SK-N-SH (cell line): Measurements from ENCODE around the gene HSPG2. TPM values are rescaled to one million over a fixed set of nuclear protein-coding genes. Genes with fewer than 3 reads are reported as not detected.

Experiments used
- CTCF ChIA-PET: fragments of 300-600, 350-600 bp; formaldehyde crosslinking; extraction: SDS; loops from one replicate; lab custom pipeline; 2021; lab: Yijun Ruan, JAX
- POLR2A ChIA-PET: fragments of 350-600 bp; sonication (Branson Sonifier 250); formaldehyde crosslinking; extraction: SDS; loops from one replicate; lab custom pipeline; 2020; ENCODE audit warnings: antibody characterized with exemption, inconsistent platforms; lab: Yijun Ruan, JAX
- DNase-seq: peaks from one replicate; pipeline ENCODE4 v3.0.0; 2012
- H2AFZ ChIP-seq: fragments of 200-600 bp; sonication (generic); 2 replicates; pipeline ENCODE4 v1.8.1; 2016; ENCODE audit warnings: antibody characterized with exemption, mild to moderate bottlenecking, low read depth
- H3F3A ChIP-seq: fragments of 200-600 bp; sonication (generic); replicated peaks from 2 replicates; pipeline ENCODE3; 2016; ENCODE audit warnings: antibody characterized with exemption, mild to moderate bottlenecking; ENCODE audit not compliant: insufficient read depth
- H3K27ac ChIP-seq, 2 experiments: fragments of 200-500 bp in 1 of 2; fragments of 200-600 bp in 1 of 2; sonication (Bioruptor generic) in 1 of 2; sonication (generic), shearing (Covaris generic) in 1 of 2; 2 replicates each; pipeline versions ENCODE4 v1.5.1 to v1.6.1; 2014 to 2016; ENCODE audit warnings: low read depth in 2 of 2, inconsistent platforms in 1 of 2, low read length in 1 of 2, mild to moderate bottlenecking in 1 of 2, mixed read lengths in 1 of 2
- H3K27me3 ChIP-seq: fragments of 200-600 bp; sonication (generic), shearing (Covaris generic); 2 replicates; pipeline ENCODE4 v1.6.1; 2016; ENCODE audit warnings: mixed run types; ENCODE audit not compliant: insufficient read depth
- H3K36me3 ChIP-seq, 2 experiments: fragments of 200-500 bp in 1 of 2; fragments of 200-600 bp in 1 of 2; sonication (Bioruptor generic) in 1 of 2; sonication (generic) in 1 of 2; replicated peaks in 1 of 2; 2 replicates each; pipeline versions ENCODE3 to v1.5.1; 2014 to 2016; ENCODE audit warnings: low read length in 1 of 2, mild to moderate bottlenecking in 1 of 2; ENCODE audit not compliant: insufficient read depth in 2 of 2, control insufficient read depth in 1 of 2
- H3K4me1 ChIP-seq, 2 experiments: fragments of 200-500 bp in 1 of 2; fragments of 200-600 bp in 1 of 2; sonication (Bioruptor generic) in 1 of 2; sonication (generic), shearing (Covaris generic) in 1 of 2; 2 replicates each; pipeline versions ENCODE4 v1.5.1 to v1.6.1; 2014 to 2016; ENCODE audit warnings: low read depth in 1 of 2, low read length in 1 of 2, mixed run types in 1 of 2; ENCODE audit not compliant: insufficient read depth in 2 of 2, control insufficient read depth in 1 of 2
- H3K4me2 ChIP-seq: fragments of 200-600 bp; sonication (generic), shearing (Covaris generic); 2 replicates; pipeline ENCODE4 v1.6.1; 2017; ENCODE audit warnings: mixed run types
- H3K4me3 ChIP-seq, 2 experiments: fragments of 200-500 bp in 1 of 2; fragments of 200-600 bp in 1 of 2; sonication (Bioruptor generic) in 1 of 2; sonication (generic), shearing (Covaris generic) in 1 of 2; 2 replicates each; pipeline versions ENCODE4 v1.5.1 to v1.8.1; 2014 to 2016; ENCODE audit warnings: low read depth in 2 of 2, inconsistent platforms in 1 of 2, low read length in 1 of 2, mild to moderate bottlenecking in 1 of 2, mixed read lengths in 1 of 2, moderate library complexity in 1 of 2
- H3K79me2 ChIP-seq: fragments of 200-600 bp; sonication (generic); 2 replicates; pipeline ENCODE4 v1.8.1; 2017; ENCODE audit warnings: mild to moderate bottlenecking; ENCODE audit not compliant: insufficient read depth
- H3K9ac ChIP-seq: fragments of 200-600 bp; sonication (generic); 2 replicates; pipeline ENCODE4 v1.6.1; 2017; ENCODE audit warnings: mixed run types
- H3K9me2 ChIP-seq: fragments of 200-600 bp; sonication (generic); 2 replicates; pipeline ENCODE4 v1.6.1; 2017; ENCODE audit warnings: mixed run types
- H3K9me3 ChIP-seq: fragments of 200-600 bp; sonication (generic); 2 replicates; pipeline ENCODE4 v1.6.1; 2017; ENCODE audit warnings: mixed run types, mild to moderate bottlenecking, moderate library complexity
- H4K20me1 ChIP-seq: fragments of 200-600 bp; sonication (generic); 2 replicates; pipeline ENCODE4 v1.6.1; 2017; ENCODE audit warnings: mild to moderate bottlenecking, mixed run types; ENCODE audit not compliant: insufficient read depth
- ELF1 ChIP-seq: IDR thresholded peaks from 2 replicates; pipeline ENCODE4 v1.4.0; 2012
- EP300 ChIP-seq, 2 experiments: IDR thresholded peaks; 2 replicates each; pipeline versions ENCODE4 v1.4.0 to v1.6.1; 2012; ENCODE audit warnings: borderline replicate concordance in 1 of 2, low read depth in 1 of 2, low read length in 1 of 2
- EZH2phosphoT487 ChIP-seq: fragments of 200-600 bp; sonication (generic); IDR thresholded peaks from 2 replicates; pipeline ENCODE4 v1.6.1; 2017; ENCODE audit warnings: low read depth, mixed run types, mild to moderate bottlenecking, antibody characterized with exemption, moderate library complexity, borderline replicate concordance
- FOXJ3 ChIP-seq: sonication (generic); formaldehyde crosslinking; IDR thresholded peaks from 2 replicates; pipeline ENCODE4 v1.5.1; 2020; ENCODE audit warnings: mild to moderate bottlenecking, missing genetic modification reagents
- FOXM1 ChIP-seq: IDR thresholded peaks from 2 replicates; pipeline ENCODE4 v1.4.0; 2012; ENCODE audit warnings: low read depth, mild to moderate bottlenecking
- JUND ChIP-seq: IDR thresholded peaks from 2 replicates; pipeline ENCODE4 v1.4.0; 2012
- MEF2A ChIP-seq: IDR thresholded peaks from 2 replicates; pipeline ENCODE4 v1.4.0; 2012; ENCODE audit warnings: low read depth, borderline replicate concordance
- NFIC ChIP-seq: IDR thresholded peaks from 2 replicates; pipeline ENCODE4 v1.4.0; 2012; ENCODE audit warnings: borderline replicate concordance
- NRF1 ChIP-seq: IDR thresholded peaks from 2 replicates; pipeline ENCODE4 v1.6.1; 2012; ENCODE audit warnings: low read depth, mild to moderate bottlenecking, low read length
- POLR2AphosphoS5 ChIP-seq: IDR thresholded peaks from 2 replicates; pipeline ENCODE4 v1.6.1; 2012; ENCODE audit warnings: low read depth, low read length
- RAD21 ChIP-seq: IDR thresholded peaks from 2 replicates; pipeline ENCODE4 v1.6.1; 2012; ENCODE audit warnings: mild to moderate bottlenecking, low read length
- RCOR1 ChIP-seq: fragments of 150-350 bp; IDR thresholded peaks from 2 replicates; pipeline ENCODE4 v1.6.1; 2017; ENCODE audit warnings: antibody characterized with exemption, low read length
- RXRA ChIP-seq: IDR thresholded peaks from 2 replicates; pipeline ENCODE4 v1.4.0; 2012; ENCODE audit warnings: low read depth, mild to moderate bottlenecking, borderline replicate concordance
- SMC3 ChIP-seq: IDR thresholded peaks from 2 replicates; pipeline ENCODE4 v1.6.1; 2012; ENCODE audit warnings: low read depth, low read length, improper control_type of control experiment
- TAF1 ChIP-seq: IDR thresholded peaks from 2 replicates; pipeline ENCODE4 v1.6.1; 2012; ENCODE audit warnings: low read depth, mild to moderate bottlenecking, low read length, moderate library complexity, borderline replicate concordance
- TCF12 ChIP-seq: IDR thresholded peaks from 2 replicates; pipeline ENCODE4 v1.4.0; 2012
- YY1 ChIP-seq: IDR thresholded peaks from 2 replicates; pipeline ENCODE4 v1.4.0; 2012; ENCODE audit warnings: low read depth, mild to moderate bottlenecking
- WGBS: methylation state at CpG from one replicate; pipeline ENCODE4 v1.1.6; 2017; ENCODE audit warnings: low lambda C conversion rate; 5-methylcytosine and 5-hydroxymethylcytosine counted together
- polyA plus RNA-seq, 3 experiments: library from polyadenylated mRNA; depleted of rRNA; stranded (reverse); fragments of >200 nt; gene quantifications; 2 replicates each; pipeline ENCODE4 v1.2.3, GENCODE V29; 2012
- TF ChIP-seq, protein P1 (sequence below): IDR thresholded peaks from 2 replicates; pipeline ENCODE4 v1.4.0; 2012; ENCODE audit warnings: low read depth
- TF ChIP-seq, protein P2 (sequence below): IDR thresholded peaks from 2 replicates; pipeline ENCODE4 v1.6.1; 2012; ENCODE audit warnings: mild to moderate bottlenecking, low read depth, low read length, moderate library complexity
- TF ChIP-seq, protein P3 (sequence below): fragments of 150-350 bp; IDR thresholded peaks from 2 replicates; pipeline ENCODE4 v1.6.1; 2016; ENCODE audit warnings: mild to moderate bottlenecking, low read depth, low read length

Gene HSPG2
- polyA plus RNA-seq, 1 of the 3 experiments (the other 2 are of a cell fraction), result 28.9 TPM

DNA sequence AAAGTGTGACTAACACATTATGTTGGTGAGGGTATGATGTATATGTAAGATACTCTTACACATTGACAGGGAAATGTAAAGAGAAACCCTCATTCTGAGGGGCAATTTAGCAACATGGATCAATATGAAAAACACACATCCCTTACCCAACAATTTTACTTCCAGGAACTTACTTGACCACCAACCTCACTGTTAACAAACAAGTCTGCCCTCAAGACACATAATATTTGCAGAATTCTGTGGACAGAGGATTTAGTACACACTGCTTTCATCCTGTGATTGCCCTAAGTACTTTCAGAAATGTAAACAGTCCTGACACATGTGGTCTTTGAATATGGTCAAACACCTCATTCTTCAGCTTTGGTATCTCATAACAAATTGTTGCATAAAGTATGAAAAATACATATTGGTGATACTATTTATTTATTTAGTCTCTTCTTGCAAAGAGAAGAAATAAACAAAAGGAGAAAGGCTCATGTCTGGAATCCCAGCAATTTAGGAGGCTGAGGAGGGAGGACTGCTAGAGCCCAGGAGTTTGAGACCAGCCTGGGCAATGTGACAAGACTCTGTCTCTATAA lies 161.0 kb downstream of the HSPG2 start:
- DNase-seq, result no peak

DNA sequence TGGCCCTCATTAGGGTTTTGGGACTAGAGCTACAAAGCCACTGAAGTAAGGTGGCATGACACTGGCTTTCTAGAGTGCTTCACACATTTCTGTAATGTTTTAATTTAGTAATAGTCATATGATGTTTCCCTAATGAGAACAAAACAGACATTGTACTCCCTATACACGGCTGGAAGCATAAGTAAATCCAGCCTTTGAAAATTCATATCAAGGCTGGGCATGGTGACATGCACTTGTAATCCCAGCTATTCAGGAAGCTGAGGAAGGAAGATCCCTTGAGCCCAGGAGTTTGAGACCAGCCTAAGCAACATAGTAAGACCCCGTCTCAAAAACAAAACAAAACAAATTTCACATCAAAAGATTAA lies 161.6 kb downstream of the HSPG2 start:
- no peak overlapping the region for H2AFZ ChIP-seq
- no peak overlapping the region for H3K4me2 ChIP-seq
- no peaks in the 10 kb centered on the region for H3K27me3 ChIP-seq
- ChIA-PET CTCF (interaction anchor here (0.9 to 1.0 kb wide), 2 partner anchors 55 to 88 kb away, joined by 3 read pairs; no protein-coding TSS in a partner anchor), POLR2A (no interaction called here)
- no peak overlapping the region for H3K4me3 ChIP-seq
- no peak overlapping the region for H3K27ac ChIP-seq
- peaks cover 92% of the 10 kb centered on the region for H4K20me1 ChIP-seq
- WGBS, result 69% methylated on average over 2 of the region's 2 CpGs
- no peaks in the 10 kb centered on the region for H3K9me2 ChIP-seq
- DNase-seq, result no peak
- H3F3A ChIP-seq, result peaks cover 10% of the 10 kb centered on the region
- peaks cover 99% of the 10 kb centered on the region for H3K79me2 ChIP-seq
- H3K9me3 ChIP-seq, result no peaks in the 10 kb centered on the region
- H3K4me1 ChIP-seq, result no peaks in the 10 kb centered on the region
- TF ChIP-seq SMC3, result no peak
- TF ChIP-seq, protein P1, sequence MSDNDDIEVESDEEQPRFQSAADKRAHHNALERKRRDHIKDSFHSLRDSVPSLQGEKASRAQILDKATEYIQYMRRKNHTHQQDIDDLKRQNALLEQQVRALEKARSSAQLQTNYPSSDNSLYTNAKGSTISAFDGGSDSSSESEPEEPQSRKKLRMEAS, result no peak
- TF ChIP-seq YY1, result no peak
- TF ChIP-seq, protein P2, sequence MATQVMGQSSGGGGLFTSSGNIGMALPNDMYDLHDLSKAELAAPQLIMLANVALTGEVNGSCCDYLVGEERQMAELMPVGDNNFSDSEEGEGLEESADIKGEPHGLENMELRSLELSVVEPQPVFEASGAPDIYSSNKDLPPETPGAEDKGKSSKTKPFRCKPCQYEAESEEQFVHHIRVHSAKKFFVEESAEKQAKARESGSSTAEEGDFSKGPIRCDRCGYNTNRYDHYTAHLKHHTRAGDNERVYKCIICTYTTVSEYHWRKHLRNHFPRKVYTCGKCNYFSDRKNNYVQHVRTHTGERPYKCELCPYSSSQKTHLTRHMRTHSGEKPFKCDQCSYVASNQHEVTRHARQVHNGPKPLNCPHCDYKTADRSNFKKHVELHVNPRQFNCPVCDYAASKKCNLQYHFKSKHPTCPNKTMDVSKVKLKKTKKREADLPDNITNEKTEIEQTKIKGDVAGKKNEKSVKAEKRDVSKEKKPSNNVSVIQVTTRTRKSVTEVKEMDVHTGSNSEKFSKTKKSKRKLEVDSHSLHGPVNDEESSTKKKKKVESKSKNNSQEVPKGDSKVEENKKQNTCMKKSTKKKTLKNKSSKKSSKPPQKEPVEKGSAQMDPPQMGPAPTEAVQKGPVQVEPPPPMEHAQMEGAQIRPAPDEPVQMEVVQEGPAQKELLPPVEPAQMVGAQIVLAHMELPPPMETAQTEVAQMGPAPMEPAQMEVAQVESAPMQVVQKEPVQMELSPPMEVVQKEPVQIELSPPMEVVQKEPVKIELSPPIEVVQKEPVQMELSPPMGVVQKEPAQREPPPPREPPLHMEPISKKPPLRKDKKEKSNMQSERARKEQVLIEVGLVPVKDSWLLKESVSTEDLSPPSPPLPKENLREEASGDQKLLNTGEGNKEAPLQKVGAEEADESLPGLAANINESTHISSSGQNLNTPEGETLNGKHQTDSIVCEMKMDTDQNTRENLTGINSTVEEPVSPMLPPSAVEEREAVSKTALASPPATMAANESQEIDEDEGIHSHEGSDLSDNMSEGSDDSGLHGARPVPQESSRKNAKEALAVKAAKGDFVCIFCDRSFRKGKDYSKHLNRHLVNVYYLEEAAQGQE, result no peak
- no peak for TF ChIP-seq TCF12
- no peak for TF ChIP-seq EZH2phosphoT487
- TF ChIP-seq FOXM1, result no peak
- TF ChIP-seq RAD21, result no peak
- no peak for TF ChIP-seq MEF2A
- TF ChIP-seq, protein P3, sequence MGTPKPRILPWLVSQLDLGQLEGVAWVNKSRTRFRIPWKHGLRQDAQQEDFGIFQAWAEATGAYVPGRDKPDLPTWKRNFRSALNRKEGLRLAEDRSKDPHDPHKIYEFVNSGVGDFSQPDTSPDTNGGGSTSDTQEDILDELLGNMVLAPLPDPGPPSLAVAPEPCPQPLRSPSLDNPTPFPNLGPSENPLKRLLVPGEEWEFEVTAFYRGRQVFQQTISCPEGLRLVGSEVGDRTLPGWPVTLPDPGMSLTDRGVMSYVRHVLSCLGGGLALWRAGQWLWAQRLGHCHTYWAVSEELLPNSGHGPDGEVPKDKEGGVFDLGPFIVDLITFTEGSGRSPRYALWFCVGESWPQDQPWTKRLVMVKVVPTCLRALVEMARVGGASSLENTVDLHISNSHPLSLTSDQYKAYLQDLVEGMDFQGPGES, result no peak
- no peak for TF ChIP-seq TAF1
- TF ChIP-seq JUND, result no peak
- TF ChIP-seq NRF1, result no peak
- no peak for TF ChIP-seq POLR2AphosphoS5
- TF ChIP-seq RXRA, result no peak
- TF ChIP-seq NFIC, result no peak
- no peak for TF ChIP-seq ELF1
- TF ChIP-seq RCOR1, result no peak
- TF ChIP-seq FOXJ3 (CRISPR knock-in tag), result no peak
- no peak overlapping the region for H3K9ac ChIP-seq
- peaks cover 0 to 10% of the 10 kb centered on the region in 2 experiments for H3K36me3 ChIP-seq

More for the DNA sequence above, 161.0 kb downstream of the HSPG2 start:
- TF ChIP-seq MEF2A, result no peak
- TF ChIP-seq EP300 (IDR thresholded peaks at IDR 0.05; ENCODE audit: borderline replicate concordance in 1 of 2, low read depth in 1 of 2, low read length in 1 of 2), result no peak
- no peak for TF ChIP-seq RAD21
- H3K4me3 ChIP-seq, result no peak overlapping the region
- H3K4me2 ChIP-seq, result no peak overlapping the region
- peaks cover 11% of the 10 kb centered on the region for H3F3A ChIP-seq
- no peak overlapping the region for H2AFZ ChIP-seq
- H3K36me3 ChIP-seq, result peaks cover 0 to 10% of the 10 kb centered on the region in 2 experiments
- no peaks in the 10 kb centered on the region for H3K27me3 ChIP-seq
- H4K20me1 ChIP-seq, result peaks cover 86% of the 10 kb centered on the region
- ChIA-PET POLR2A (interaction anchor here (0.6 kb wide), 1 partner anchor 544 kb away, joined by 3 read pairs; no protein-coding TSS in a partner anchor), CTCF (interaction anchor here (0.9 to 1.0 kb wide), 2 partner anchors 56 to 88 kb away, joined by 3 read pairs; no protein-coding TSS in a partner anchor)
- no peaks in the 10 kb centered on the region for H3K9me2 ChIP-seq
- H3K27ac ChIP-seq, result no peak overlapping the region
- H3K4me1 ChIP-seq, result no peaks in the 10 kb centered on the region
- H3K79me2 ChIP-seq, result peaks cover 99% of the 10 kb centered on the region
- no peaks in the 10 kb centered on the region for H3K9me3 ChIP-seq
- H3K9ac ChIP-seq, result no peak overlapping the region
